ENCODE data around the gene EI24. TPM values are rescaled to one million over a fixed set of nuclear protein-coding genes. Genes with fewer than 3 reads are reported as not detected.

Gene EI24
- total and polyA plus RNA-seq, 9 of the 15 experiments (the other 6 are each of a cell fraction or from before 2014, with no cell fraction given) = 50.4 to 260 (median 168) TPM

DNA sequence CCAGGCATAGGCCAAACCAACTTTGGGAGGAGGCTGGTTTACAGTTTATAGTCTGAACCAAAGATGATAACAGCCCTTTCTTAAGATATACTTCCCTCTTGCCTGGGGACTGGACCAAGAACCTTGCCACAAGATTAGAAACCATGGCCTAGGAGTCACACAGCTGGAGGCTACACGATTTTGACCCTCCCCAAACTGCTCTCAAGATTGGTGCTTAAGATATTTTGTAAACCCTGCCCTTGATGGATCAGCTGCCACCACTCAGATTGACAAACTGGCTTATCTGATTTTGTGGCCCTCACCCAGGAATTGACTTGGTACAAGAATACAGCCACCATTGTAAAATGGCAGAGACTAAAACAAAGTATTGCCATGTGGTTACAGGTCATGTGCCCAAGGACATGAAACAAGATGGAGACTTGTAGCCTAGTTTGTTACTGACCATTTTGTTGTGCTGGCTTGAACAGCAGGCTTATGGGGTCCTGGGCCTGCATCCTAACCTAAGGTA, 17.4 kb upstream of the EI24 start (continued):
- TF ChIP-seq SMARCE1 (IDR thresholded peaks at IDR 0.05) (peak; percentile 55), RCOR1 (IDR thresholded peaks at IDR 0.05; ENCODE audit: borderline replicate concordance in 1 of 2, low read depth in 2 of 2, low read length in 2 of 2) (peak; percentile 61 to 79; a peak in 3 of 4 replicates), CCNT2 (IDR thresholded peaks at IDR 0.05; ENCODE audit: borderline replicate concordance, extremely low read depth, insufficient read length, low read depth, low read length) (no peak), MEF2D (tag; conservative IDR thresholded peaks at IDR 0.05; ENCODE audit: low read depth) (peak; percentile 46; the same call in 1 of the 2 replicates), JUN (IDR thresholded peaks at IDR 0.05; ENCODE audit: borderline replicate concordance, low read depth, low read length) (no peak), JUN (CRISPR knock-in tag; IDR thresholded peaks at IDR 0.05; ENCODE audit: borderline replicate concordance) (no peak), DMBX1 (CRISPR knock-in tag; IDR thresholded peaks at IDR 0.05; ENCODE audit: borderline replicate concordance) (peak; percentile 86), EP300 (IDR thresholded peaks at IDR 0.05; ENCODE audit: low read length) (peak; percentile 85; the same call in 1 of the 2 replicates), ZNF217 (CRISPR knock-in tag; IDR thresholded peaks at IDR 0.05) (no peak), TEAD2 (tag; IDR thresholded peaks at IDR 0.05) (0 out of 2 replicates have a peak, but pooled peaks have one; percentile 23), RAD21 (CRISPR knock-in tag; conservative IDR thresholded peaks at IDR 0.05 in 1 of 2, IDR thresholded peaks at IDR 0.05 in 1 of 2) (no peak), ZSCAN32 (CRISPR knock-in tag; IDR thresholded peaks at IDR 0.05) (no peak), NFIC (IDR thresholded peaks at IDR 0.05) (peak; percentile 61; the same call in 1 of the 2 replicates), NR0B1 (IDR thresholded peaks at IDR 0.05; ENCODE audit: partially characterized antibody) (no peak), MAFG (tag; conservative IDR thresholded peaks at IDR 0.05) (0 out of 2 replicates have a peak, but pooled peaks have one; percentile 12), HMGN3 (IDR thresholded peaks at IDR 0.05; ENCODE audit: borderline replicate concordance, extremely low read depth, insufficient read length, low read depth, low read length) (no peak), DDX20 (tag; IDR thresholded peaks at IDR 0.05; ENCODE audit: low read depth) (0 out of 2 replicates have a peak, but pooled peaks have one; percentile 16), ZNF197 (CRISPR knock-in tag; IDR thresholded peaks at IDR 0.05; ENCODE audit: low read depth) (peak; percentile 91), ZNF436 (CRISPR knock-in tag; IDR thresholded peaks at IDR 0.05) (no peak), PURB (CRISPR knock-in tag; IDR thresholded peaks at IDR 0.05; ENCODE audit: low read depth) (no peak), HSF4 (CRISPR knock-in tag; IDR thresholded peaks at IDR 0.05; ENCODE audit: borderline replicate concordance) (0 out of 2 replicates have a peak, but pooled peaks have one; percentile 26), HIVEP1 (CRISPR knock-in tag; IDR thresholded peaks at IDR 0.05) (0 out of 2 replicates have a peak, but pooled peaks have one; percentile 13), TBL1XR1 (IDR thresholded peaks at IDR 0.05; ENCODE audit: low read length in 2 of 2) (peak in 1 of 2 experiments; percentile 68; a peak in 1 of 4 replicates), ZZZ3 (IDR thresholded peaks at IDR 0.05) (no peak), ZNF561 (CRISPR knock-in tag; conservative IDR thresholded peaks at IDR 0.05) (no peak), SETDB1 (IDR thresholded peaks at IDR 0.05; ENCODE audit: low read length) (no peak), MAZ (CRISPR knock-in tag; conservative IDR thresholded peaks at IDR 0.05 in 1 of 2, IDR thresholded peaks at IDR 0.05 in 1 of 2) (no peak; a peak in 1 of 4 replicates)
- TF ChIP-seq, protein P1, sequence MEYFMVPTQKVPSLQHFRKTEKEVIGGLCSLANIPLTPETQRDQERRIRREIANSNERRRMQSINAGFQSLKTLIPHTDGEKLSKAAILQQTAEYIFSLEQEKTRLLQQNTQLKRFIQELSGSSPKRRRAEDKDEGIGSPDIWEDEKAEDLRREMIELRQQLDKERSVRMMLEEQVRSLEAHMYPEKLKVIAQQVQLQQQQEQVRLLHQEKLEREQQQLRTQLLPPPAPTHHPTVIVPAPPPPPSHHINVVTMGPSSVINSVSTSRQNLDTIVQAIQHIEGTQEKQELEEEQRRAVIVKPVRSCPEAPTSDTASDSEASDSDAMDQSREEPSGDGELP (CRISPR knock-in tag; IDR thresholded peaks at IDR 0.05; ENCODE audit: borderline replicate concordance) = peak; percentile 76
